ENCODE data around the gene ABI1. TPM values are rescaled to one million over a fixed set of nuclear protein-coding genes. Genes with fewer than 3 reads are reported as not detected.

ABI1 gene
- total RNA-seq, 1 experiment from 2014 or later: 36.9 TPM

DNA sequence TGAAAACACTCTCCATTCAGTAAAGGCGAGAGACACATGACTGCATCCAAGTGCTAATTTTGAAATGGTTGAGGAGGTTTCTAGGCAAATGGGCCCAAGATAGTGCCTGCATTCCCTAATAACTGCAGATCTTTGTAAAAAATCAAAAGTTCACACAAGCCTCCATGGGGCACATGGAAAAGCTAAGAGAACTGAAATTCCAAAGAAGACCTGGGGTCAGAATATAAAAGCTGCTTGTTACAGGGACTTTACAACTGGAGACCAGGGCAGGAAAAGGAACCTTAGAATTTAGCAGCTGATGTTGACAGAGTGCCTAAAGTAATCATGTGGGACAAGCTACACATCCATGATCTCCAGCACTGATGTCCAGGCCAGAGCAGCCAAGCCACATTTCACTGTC is 10.0 kb upstream of the ABI1 start:
- H3K18ac ChIP-seq (ENCODE audit: insufficient read length, low read depth, low read length): no peak overlapping the region
- no peak overlapping the region for H2BK120ac ChIP-seq (ENCODE audit: low read depth, low read length, poor library complexity, severe bottlenecking)
- no peak overlapping the region for H2BK12ac ChIP-seq (ENCODE audit: insufficient read length, low read depth, low read length)
- no peak overlapping the region for H3K14ac ChIP-seq (ENCODE audit: insufficient read depth, low read length)
- H3K9me3 ChIP-seq (ENCODE audit: control insufficient read depth, low read depth, low read length): no peaks in the 10 kb centered on the region
- H2AFZ ChIP-seq (ENCODE audit: low read length): no peak overlapping the region
- TF ChIP-seq, protein P1, sequence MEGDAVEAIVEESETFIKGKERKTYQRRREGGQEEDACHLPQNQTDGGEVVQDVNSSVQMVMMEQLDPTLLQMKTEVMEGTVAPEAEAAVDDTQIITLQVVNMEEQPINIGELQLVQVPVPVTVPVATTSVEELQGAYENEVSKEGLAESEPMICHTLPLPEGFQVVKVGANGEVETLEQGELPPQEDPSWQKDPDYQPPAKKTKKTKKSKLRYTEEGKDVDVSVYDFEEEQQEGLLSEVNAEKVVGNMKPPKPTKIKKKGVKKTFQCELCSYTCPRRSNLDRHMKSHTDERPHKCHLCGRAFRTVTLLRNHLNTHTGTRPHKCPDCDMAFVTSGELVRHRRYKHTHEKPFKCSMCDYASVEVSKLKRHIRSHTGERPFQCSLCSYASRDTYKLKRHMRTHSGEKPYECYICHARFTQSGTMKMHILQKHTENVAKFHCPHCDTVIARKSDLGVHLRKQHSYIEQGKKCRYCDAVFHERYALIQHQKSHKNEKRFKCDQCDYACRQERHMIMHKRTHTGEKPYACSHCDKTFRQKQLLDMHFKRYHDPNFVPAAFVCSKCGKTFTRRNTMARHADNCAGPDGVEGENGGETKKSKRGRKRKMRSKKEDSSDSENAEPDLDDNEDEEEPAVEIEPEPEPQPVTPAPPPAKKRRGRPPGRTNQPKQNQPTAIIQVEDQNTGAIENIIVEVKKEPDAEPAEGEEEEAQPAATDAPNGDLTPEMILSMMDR (conservative IDR thresholded peaks at IDR 0.05): no peak
- H2AK5ac ChIP-seq (ENCODE audit: insufficient read length, low read length): no peak overlapping the region
- no peak overlapping the region for H3K23ac ChIP-seq (ENCODE audit: insufficient read length, low read depth, low read length)
- Mint-ChIP-seq H3K36me3 (ENCODE audit: insufficient read depth in 1 of 3, low read depth in 3 of 3) (no peaks in the 10 kb centered on the region), H3K4me1 (0 out of 4 replicates have a peak, but pooled peaks cover 0 to 3% of the 10 kb centered on the region in 2 experiments), H3K9me3 (no peaks in the 10 kb centered on the region), H3K27me3 (ENCODE audit: low read depth) (no peaks in the 10 kb centered on the region; the same call in 1 of the 2 replicates), H3K27ac (no peak overlapping the region), H3K4me3 (no peak overlapping the region)
- no peaks in the 10 kb centered on the region for H3K27me3 ChIP-seq (ENCODE audit: insufficient read depth, low read length)
- H2BK20ac ChIP-seq (ENCODE audit: low read depth, low read length, poor library complexity, severe bottlenecking): no peak overlapping the region
- no peak overlapping the region for H2BK15ac ChIP-seq (ENCODE audit: low read depth, low read length)
- no peak overlapping the region for H4K5ac ChIP-seq (ENCODE audit: insufficient read length, low read depth, low read length)
- H2BK5ac ChIP-seq (ENCODE audit: insufficient read length, low read length): no peak overlapping the region
- H3K9ac ChIP-seq (ENCODE audit: extremely low read depth, insufficient read length, low read length): no peak overlapping the region
- H3K79me1 ChIP-seq (ENCODE audit: insufficient read depth, low read depth, low read length, poor library complexity, severe bottlenecking): no peaks in the 10 kb centered on the region
- no peak overlapping the region for H3K4me2 ChIP-seq (ENCODE audit: insufficient read depth, insufficient read length, low read length)
- no peak overlapping the region for H3T11ph ChIP-seq (ENCODE audit: low read length)
- no peak overlapping the region for H4K8ac ChIP-seq (replicated peaks; ENCODE audit: insufficient read length, low read depth, low read length)
- no peak overlapping the region for H4K91ac ChIP-seq (ENCODE audit: insufficient read length, low read depth, low read length)
- H3K4ac ChIP-seq (ENCODE audit: low read depth, low read length): no peak overlapping the region
- WGBS (ENCODE audit: extremely low coverage, insufficient read length, low lambda C conversion rate): no CpG with 5 or more reads among the region's 1 CpG
- H3K56ac ChIP-seq (ENCODE audit: insufficient read length, low read depth, low read length): no peak overlapping the region
- H4K20me1 ChIP-seq (ENCODE audit: control insufficient read depth, insufficient read depth, insufficient read length): no peaks in the 10 kb centered on the region
- H3K27ac ChIP-seq (ENCODE audit: insufficient read length, low read depth, low read length): no peak overlapping the region
- no peaks in the 10 kb centered on the region for H3K4me1 ChIP-seq (ENCODE audit: insufficient read depth, low read length)
- H3K23me2 ChIP-seq (ENCODE audit: insufficient read length, low read depth, low read length, poor library complexity, severe bottlenecking): no peaks in the 10 kb centered on the region
- H3K79me2 ChIP-seq (ENCODE audit: insufficient read depth, low read length): no peaks in the 10 kb centered on the region
- DNase-seq: no peak

All from H9 (cell line).